Upper lobe of left lung (tissue), 4 donors: Measurements from ENCODE around the gene TAP2.

Experiments
- EP300 ChIP-seq, 4 donors: sonication (generic); formaldehyde crosslinking; IDR thresholded peaks; one replicate each; pipeline ENCODE4 v1.5.1; 2017; ENCODE audit warnings: antibody characterized with exemption in 4 of 4, control low read depth in 2 of 4
- POLR2A ChIP-seq, 4 donors: fragments of 450-650 bp; IDR thresholded peaks; one replicate each; pipeline ENCODE4 v1.5.1; 2016 to 2017; ENCODE audit warnings: antibody characterized with exemption in 4 of 4, mild to moderate bottlenecking in 2 of 4
- POLR2AphosphoS5 ChIP-seq, 2 donors: sonication (generic); formaldehyde crosslinking; IDR thresholded peaks; one replicate each; pipeline ENCODE4 v1.5.1; 2017; ENCODE audit warnings: antibody characterized with exemption in 2 of 2
- TF ChIP-seq, protein P1 (sequence below), 6 experiments: fragments of 450-650 bp in 4 of 6; fragments of 200-600 bp in 2 of 6; sonication (generic) in 2 of 6; IDR thresholded peaks; one replicate each; pipeline ENCODE4 v1.5.1; 2016 to 2019; ENCODE audit warnings: antibody characterized with exemption in 6 of 6

DNA sequence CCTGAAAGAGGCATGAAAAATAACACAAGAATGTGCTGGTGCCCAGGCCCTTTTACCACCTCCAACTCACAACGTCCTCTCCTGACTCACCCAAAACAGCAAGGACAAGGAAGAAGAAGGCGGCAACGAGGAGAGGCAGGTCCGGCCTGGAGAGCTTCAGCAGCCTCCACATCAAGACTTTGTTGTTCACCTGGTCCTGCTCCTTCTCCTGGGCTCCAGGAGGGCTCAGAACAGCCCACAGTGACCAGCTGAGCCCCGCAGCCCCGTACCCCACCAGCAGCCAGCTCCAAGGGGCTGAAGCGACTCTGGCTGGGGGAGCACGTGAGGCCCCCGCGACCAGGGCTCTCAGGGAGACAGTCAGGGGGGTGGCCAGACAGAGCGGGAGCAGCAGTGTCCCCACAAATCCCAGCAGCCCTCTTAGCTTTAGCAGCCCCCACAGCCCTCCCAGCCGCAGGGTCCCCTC, 857 bp downstream of the TAP2 start:
- TF ChIP-seq, protein P1, sequence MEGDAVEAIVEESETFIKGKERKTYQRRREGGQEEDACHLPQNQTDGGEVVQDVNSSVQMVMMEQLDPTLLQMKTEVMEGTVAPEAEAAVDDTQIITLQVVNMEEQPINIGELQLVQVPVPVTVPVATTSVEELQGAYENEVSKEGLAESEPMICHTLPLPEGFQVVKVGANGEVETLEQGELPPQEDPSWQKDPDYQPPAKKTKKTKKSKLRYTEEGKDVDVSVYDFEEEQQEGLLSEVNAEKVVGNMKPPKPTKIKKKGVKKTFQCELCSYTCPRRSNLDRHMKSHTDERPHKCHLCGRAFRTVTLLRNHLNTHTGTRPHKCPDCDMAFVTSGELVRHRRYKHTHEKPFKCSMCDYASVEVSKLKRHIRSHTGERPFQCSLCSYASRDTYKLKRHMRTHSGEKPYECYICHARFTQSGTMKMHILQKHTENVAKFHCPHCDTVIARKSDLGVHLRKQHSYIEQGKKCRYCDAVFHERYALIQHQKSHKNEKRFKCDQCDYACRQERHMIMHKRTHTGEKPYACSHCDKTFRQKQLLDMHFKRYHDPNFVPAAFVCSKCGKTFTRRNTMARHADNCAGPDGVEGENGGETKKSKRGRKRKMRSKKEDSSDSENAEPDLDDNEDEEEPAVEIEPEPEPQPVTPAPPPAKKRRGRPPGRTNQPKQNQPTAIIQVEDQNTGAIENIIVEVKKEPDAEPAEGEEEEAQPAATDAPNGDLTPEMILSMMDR (IDR thresholded peaks at IDR 0.05) = no peak
- TF ChIP-seq EP300 (IDR thresholded peaks at IDR 0.05) = no peak
- no peak for TF ChIP-seq POLR2A (IDR thresholded peaks at IDR 0.05)
- TF ChIP-seq POLR2AphosphoS5 (IDR thresholded peaks at IDR 0.05) = no peak
